DOHH2 (cell line): Measurements from ENCODE around the gene LRFN4.

ENCODE experiments used
- EZH2phosphoT487 ChIP-seq: fragments of 200-600 bp; sonication (generic); IDR thresholded peaks from 2 replicates; pipeline ENCODE4 v1.6.1; 2017; ENCODE audit warnings: borderline replicate concordance, mild to moderate bottlenecking, antibody characterized with exemption, low read length, moderate library complexity, mixed read lengths
- TF ChIP-seq, protein P1 (sequence below): fragments of 200-600 bp; sonication (generic); IDR thresholded peaks from one replicate; pipeline ENCODE4 v1.5.1; 2014; ENCODE audit warnings: antibody characterized with exemption, mild to moderate bottlenecking, low read depth, low read length; ENCODE audit not compliant: poor library complexity, severe bottlenecking

DNA sequence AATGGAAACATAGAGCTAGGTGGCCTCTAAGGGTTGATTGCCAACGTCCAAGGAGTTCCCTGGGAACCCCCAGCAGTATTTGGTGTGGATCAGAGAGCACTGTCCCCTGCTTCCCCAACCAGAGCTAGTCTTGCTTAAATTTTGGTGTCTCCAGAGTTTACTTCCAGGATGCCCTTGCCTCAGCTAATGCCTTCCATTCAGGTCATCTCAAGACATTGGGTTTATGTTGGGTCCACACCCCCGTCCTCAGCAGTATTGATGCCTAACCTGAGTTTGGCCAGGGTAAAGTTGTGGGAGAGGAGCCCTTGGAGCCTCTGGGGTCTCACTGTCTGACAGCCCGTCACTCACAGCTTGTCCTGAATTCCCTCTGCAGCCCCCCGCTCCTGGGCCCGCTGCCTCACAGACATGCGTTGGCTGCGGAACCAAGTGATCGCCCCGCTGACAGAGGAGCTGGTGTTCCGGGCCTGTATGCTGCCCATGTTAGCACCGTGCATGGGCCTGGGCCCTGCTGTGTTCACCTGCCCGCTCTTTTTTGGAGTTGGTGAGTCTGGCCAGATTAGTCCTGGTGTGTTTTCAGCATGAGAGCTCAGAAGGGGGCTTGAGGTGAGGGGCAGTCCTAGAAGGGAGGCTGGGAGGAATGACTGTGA is 12.2 kb upstream of the LRFN4 start:
- TF ChIP-seq, protein P1, sequence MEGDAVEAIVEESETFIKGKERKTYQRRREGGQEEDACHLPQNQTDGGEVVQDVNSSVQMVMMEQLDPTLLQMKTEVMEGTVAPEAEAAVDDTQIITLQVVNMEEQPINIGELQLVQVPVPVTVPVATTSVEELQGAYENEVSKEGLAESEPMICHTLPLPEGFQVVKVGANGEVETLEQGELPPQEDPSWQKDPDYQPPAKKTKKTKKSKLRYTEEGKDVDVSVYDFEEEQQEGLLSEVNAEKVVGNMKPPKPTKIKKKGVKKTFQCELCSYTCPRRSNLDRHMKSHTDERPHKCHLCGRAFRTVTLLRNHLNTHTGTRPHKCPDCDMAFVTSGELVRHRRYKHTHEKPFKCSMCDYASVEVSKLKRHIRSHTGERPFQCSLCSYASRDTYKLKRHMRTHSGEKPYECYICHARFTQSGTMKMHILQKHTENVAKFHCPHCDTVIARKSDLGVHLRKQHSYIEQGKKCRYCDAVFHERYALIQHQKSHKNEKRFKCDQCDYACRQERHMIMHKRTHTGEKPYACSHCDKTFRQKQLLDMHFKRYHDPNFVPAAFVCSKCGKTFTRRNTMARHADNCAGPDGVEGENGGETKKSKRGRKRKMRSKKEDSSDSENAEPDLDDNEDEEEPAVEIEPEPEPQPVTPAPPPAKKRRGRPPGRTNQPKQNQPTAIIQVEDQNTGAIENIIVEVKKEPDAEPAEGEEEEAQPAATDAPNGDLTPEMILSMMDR, result no peak
- TF ChIP-seq EZH2phosphoT487, result no peak
